Ovary (tissue), 9 donors: ENCODE data around the gene PWWP3B. TPM values are rescaled to one million over a fixed set of nuclear protein-coding genes. Genes with fewer than 3 reads are reported as not detected.

Experiments
- DNase-seq, 5 donors: peaks; one replicate each; pipeline ENCODE4 v3.0.0-alpha.2; 2019 to 2020
- H3K27ac ChIP-seq, 2 donors: fragments of 200-600 bp; one replicate each; pipeline versions ENCODE4 v1.5.1 to v1.8.0; 2019 to 2022
- H3K27me3 ChIP-seq: fragments of 200-600 bp; one replicate; pipeline ENCODE4 v1.8.0; 2022
- H3K36me3 ChIP-seq: fragments of 200-600 bp; sonication (generic); one replicate; pipeline ENCODE4 v1.5.1; 2019
- H3K4me1 ChIP-seq: one replicate; pipeline ENCODE4 v1.8.1; 2013; ENCODE audit warnings: mild to moderate bottlenecking, moderate library complexity; ENCODE audit not compliant: insufficient read depth
- H3K4me3 ChIP-seq: fragments of 200-600 bp; sonication (generic); one replicate; pipeline ENCODE4 v1.5.1; 2017
- H3K9me3 ChIP-seq, 2 donors: fragments of 200-600 bp in 1 of 2; sonication (generic) in 1 of 2; one replicate each; pipeline versions ENCODE4 v1.5.1 to v1.8.1; 2013 to 2019; ENCODE audit warnings: mild to moderate bottlenecking in 1 of 2, moderate library complexity in 1 of 2
- CTCF ChIP-seq, 3 donors: fragments of 450-650 bp in 2 of 3; fragments of 200-600 bp in 1 of 3; IDR thresholded peaks; one replicate each; pipeline versions ENCODE4 v1.5.1 to v1.8.0; 2016 to 2022; ENCODE audit warnings: antibody characterized with exemption in 3 of 3, mild to moderate bottlenecking in 1 of 3
- EP300 ChIP-seq: sonication (generic); formaldehyde crosslinking; IDR thresholded peaks from one replicate; pipeline ENCODE4 v1.6.1; 2017; ENCODE audit warnings: antibody characterized with exemption
- POLR2A ChIP-seq: fragments of 450-650 bp; IDR thresholded peaks from one replicate; pipeline ENCODE4 v1.6.1; 2017; ENCODE audit warnings: antibody characterized with exemption, mild to moderate bottlenecking, moderate library complexity
- whole genome bisulfite sequencing, 3 donors: extraction: QIAGEN DNeasy Blood & Tissue Kit in 1 of 3; methylation state at CpG; one replicate each; pipeline versions ENCODE4 v1.1.5 to v1.1.7; 2013 to 2017; 5-methylcytosine and 5-hydroxymethylcytosine counted together
- intact Hi-C, 4 donors: fragments of 100-400 bp; cut with DNase I; formaldehyde crosslinking; loops; one replicate each; pipeline versions ENCODE4 v1.11.0 to v1.15.1; 2022 to 2023
- polyA plus RNA-seq, 2 donors: library from polyadenylated mRNA; stranded (reverse); fragments of 200-250 nt in 1 of 2; fragments of 350-450 nt in 1 of 2; fragmentation: Illumina TruSeq in 1 of 2; extraction: RNeasy Lipid Tissue Mini Kit (QIAGEN cat#74804) in 1 of 2; gene quantifications; one replicate each; pipeline ENCODE4 v1.2.3, GENCODE V29; 2013 to 2014
- total RNA-seq, 7 donors: library from RNA; depleted of rRNA in 2 of 7; stranded (reverse); fragments of >200 nt in 2 of 7; fragmentation: NEBNext Ultra II Directional in 3 of 7; extraction: Animal tissue kit (Norgen Biotek cat#: 25700) in 3 of 7; gene quantifications; one replicate each; pipeline versions ENCODE4 v1.1.0 to v1.2.4, GENCODE V29; 2016 to 2023
- donor health status: DM: no; HTN: no; CAD: no; lungs with moderate emphysema.
- donor health status: DM: no; HTN: no; CAD: no.
- donor health status: Bipolar disorder and iron deficiency.
- donor health status: DM: yes; HTN: yes; CAD: no.
- donor health status: DM: no; HTN: no; CAD: no.
- donor health status: DM: yes; HTN: yes; CAD: no.

PWWP3B gene
- total and polyA plus RNA-seq, 9 donors: 40.0 to 304 (median 131) TPM

DNA sequence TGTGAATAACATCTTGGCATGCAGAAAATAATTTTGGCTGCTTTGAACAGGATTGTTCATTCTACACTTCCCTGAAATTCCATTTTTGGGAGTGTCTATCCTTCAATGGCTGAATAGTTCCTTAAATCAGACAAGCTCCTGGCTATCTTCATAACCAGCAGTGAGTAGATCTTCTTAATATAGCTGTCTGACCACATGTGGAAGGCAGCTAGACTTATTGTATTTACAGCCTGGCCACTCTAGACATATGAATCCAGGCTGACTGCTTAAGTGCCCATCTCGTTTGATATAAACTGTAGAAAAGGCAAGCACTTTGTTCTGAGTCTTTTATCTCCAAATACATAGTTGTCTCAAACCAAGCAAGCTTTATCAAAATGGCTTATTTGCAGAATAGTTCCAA, 40.0 kb downstream of the PWWP3B start:
- Histone ChIP-seq H3K4me3 (no peak overlapping the region), H3K27me3 (no peaks in the 10 kb centered on the region), H3K36me3 (no peaks in the 10 kb centered on the region), H3K9me3 (no peaks in the 10 kb centered on the region), H3K27ac (no peak overlapping the region), H3K4me1 (no peaks in the 10 kb centered on the region)
- intact Hi-C loops: loop anchor here in 1 of 4 donors (5.0 kb wide), 1 partner anchor 736 kb away; no protein-coding TSS in a partner anchor
- 39 to 50% (median 48%) methylated on average over 1 of the region's 1 CpG for WGBS, 3 donors
- TF ChIP-seq POLR2A (no peak), CTCF (IDR thresholded peaks at IDR 0.05) (no peak), EP300 (no peak)
- DNase-seq: no peak

Other genes with a start within 250 kb of the PWWP3B start
- gene SERPINA7, start 129.6 kb upstream of the PWWP3B start, total RNA-seq: under 1 TPM in 3 of 7 donors, not detected in 4; 0.10 to 0.28 (median 0.20) TPM
- under 1 TPM in 1 of 2 donors, not detected in 1; 0.04 TPM for gene SERPINA7, start 129.6 kb upstream of the PWWP3B start, polyA plus RNA-seq